GM23248 (cell line): Measurements from ENCODE around the gene DPP10. TPM values are rescaled to one million over a fixed set of nuclear protein-coding genes. Genes with fewer than 3 reads are reported as not detected.

Experiments
- DNase-seq: peaks from one replicate; pipeline ENCODE4 v3.0.0-alpha.2; 2015
- H2AFZ ChIP-seq: fragments of 200-600 bp; sonication (generic); 2 replicates; pipeline ENCODE4 v1.6.1; 2016; ENCODE audit warnings: antibody characterized with exemption
- H3F3A ChIP-seq: fragments of 200-600 bp; sonication (generic); 2 replicates; pipeline ENCODE4 v1.6.1; 2016; ENCODE audit warnings: mild to moderate bottlenecking, antibody characterized with exemption, mixed run types; ENCODE audit not compliant: insufficient read depth
- H3K27ac ChIP-seq: fragments of 200-600 bp; sonication (generic); 2 replicates; pipeline ENCODE4 v1.5.1; 2016; ENCODE audit warnings: mild to moderate bottlenecking
- H3K27me3 ChIP-seq: fragments of 200-600 bp; sonication (generic); replicated peaks from 2 replicates; pipeline ENCODE4 v1.6.1; 2016; ENCODE audit warnings: mild to moderate bottlenecking; ENCODE audit not compliant: insufficient read depth
- H3K36me3 ChIP-seq: fragments of 200-600 bp; sonication (generic); 2 replicates; pipeline ENCODE4 v1.6.1; 2016; ENCODE audit warnings: low read depth, mild to moderate bottlenecking
- H3K4me1 ChIP-seq: fragments of 200-600 bp; sonication (generic); 2 replicates; pipeline ENCODE4 v1.6.1; 2016; ENCODE audit warnings: mild to moderate bottlenecking; ENCODE audit not compliant: insufficient read depth
- H3K4me2 ChIP-seq: fragments of 200-600 bp; sonication (generic); one replicate; pipeline ENCODE4 v1.6.1; 2016; ENCODE audit warnings: mild to moderate bottlenecking; ENCODE audit not compliant: unreplicated experiment
- H3K4me3 ChIP-seq: fragments of 200-600 bp; sonication (generic); 2 replicates; pipeline ENCODE4 v1.5.1; 2016; ENCODE audit warnings: mild to moderate bottlenecking
- H3K79me2 ChIP-seq: fragments of 200-600 bp; sonication (generic); 2 replicates; pipeline ENCODE4 v1.6.1; 2016; ENCODE audit warnings: mild to moderate bottlenecking; ENCODE audit not compliant: insufficient read depth
- H3K9ac ChIP-seq: fragments of 200-600 bp; sonication (generic); 2 replicates; pipeline ENCODE4 v1.6.1; 2016; ENCODE audit warnings: mild to moderate bottlenecking
- H3K9me2 ChIP-seq: fragments of 200-600 bp; sonication (generic); 2 replicates; pipeline ENCODE4 v1.6.1; 2016; ENCODE audit warnings: mixed run types, mild to moderate bottlenecking, moderate library complexity; ENCODE audit not compliant: insufficient read depth
- H3K9me3 ChIP-seq: fragments of 200-600 bp; sonication (generic); one replicate; pipeline ENCODE4 v1.6.1; 2017; ENCODE audit warnings: low read depth
- H4K20me1 ChIP-seq: fragments of 200-600 bp; sonication (generic); 2 replicates; pipeline ENCODE4 v1.6.0; 2016; ENCODE audit not compliant: insufficient read depth
- EZH2 ChIP-seq: fragments of 200-600 bp; sonication (generic); IDR thresholded peaks from 2 replicates; pipeline ENCODE4 v1.6.1; 2018; ENCODE audit warnings: antibody characterized with exemption, mild to moderate bottlenecking; ENCODE audit not compliant: insufficient read depth, poor library complexity, severe bottlenecking
- EZH2phosphoT487 ChIP-seq: fragments of 200-600 bp; sonication (generic); IDR thresholded peaks from 2 replicates; pipeline ENCODE4 v1.6.1; 2018; ENCODE audit warnings: antibody characterized with exemption, moderate library complexity, mild to moderate bottlenecking, low read depth; ENCODE audit not compliant: insufficient read depth
- WGBS, 2 experiments: methylation state at CpG; one replicate each; pipeline ENCODE4 v1.1.6; 2015 to 2017; ENCODE audit warnings: low lambda C conversion rate in 2 of 2, low coverage in 1 of 2; ENCODE audit errors: missing lambda C conversion rate in 2 of 2; 5-methylcytosine and 5-hydroxymethylcytosine counted together
- in situ Hi-C: fragments of 300-500 bp; cut with MboI; formaldehyde crosslinking; loops from 2 replicates; pipeline ENCODE4 v1.15.0; 2020
- polyA plus RNA-seq: library from polyadenylated mRNA; unstranded; fragments of >200 nt; fragmentation: Nextera tagmentation; extraction: Ambion mirVana; gene quantifications from 2 replicates; pipeline ENCODE4 v1.2.1, GENCODE V29; 2016
- total RNA-seq: library from RNA; depleted of rRNA; stranded (reverse); fragments of >200 nt; shearing (Covaris generic); gene quantifications from 2 replicates; pipeline ENCODE4 v1.2.3, GENCODE V29; 2014

Gene DPP10
- total and polyA plus RNA-seq, 2 experiments from 2014 or later: not detected

DNA sequence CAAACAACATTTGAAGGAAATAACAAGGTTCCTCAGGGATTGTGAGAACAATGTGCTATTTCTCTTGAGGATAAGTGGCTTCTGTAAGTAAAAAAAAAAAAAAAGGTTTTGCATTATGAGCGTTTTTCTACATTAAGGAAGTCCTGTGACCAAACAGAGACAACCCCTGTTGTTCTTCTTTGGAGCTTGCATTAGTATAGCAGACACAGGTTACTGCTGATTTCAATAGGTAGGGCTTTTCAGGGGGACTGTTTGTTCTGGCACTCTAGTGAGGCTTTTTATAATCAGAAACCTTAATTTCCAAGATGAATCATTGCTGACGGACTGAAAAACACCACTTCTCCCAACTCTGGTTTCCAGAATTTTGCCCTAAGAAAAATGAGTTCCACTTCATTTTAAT is 8.2 kb downstream of the DPP10 start:
- in situ Hi-C loops: no loop called here
- TF ChIP-seq EZH2phosphoT487 (no peak), EZH2 (no peak)

DNA sequence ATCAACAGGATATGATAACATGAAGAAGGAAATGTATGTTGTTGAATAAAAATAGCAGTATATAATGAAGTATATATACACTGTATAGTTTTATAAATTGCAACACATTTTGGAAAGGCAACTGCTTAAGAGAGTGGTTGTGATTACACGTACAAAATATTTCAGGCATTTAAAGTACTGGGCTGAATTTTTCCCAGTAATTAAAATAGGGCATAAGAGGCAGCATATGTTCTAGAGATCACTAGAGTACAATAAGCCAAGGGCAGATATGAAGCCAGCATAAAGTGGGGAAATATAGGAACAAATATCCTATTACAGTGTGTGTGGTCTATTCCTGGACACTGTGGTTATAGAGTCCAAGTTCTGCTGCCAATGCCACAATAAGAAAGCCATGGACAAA is 14.1 kb downstream of the DPP10 start:
- no peak for DNase-seq
- Histone ChIP-seq H3K4me3 (no peak overlapping the region), H2AFZ (no peak overlapping the region), H3K9me2 (no peaks in the 10 kb centered on the region), H3K4me2 (no peak overlapping the region), H3K36me3 (no peaks in the 10 kb centered on the region), H3K27ac (no peak overlapping the region), H4K20me1 (no peaks in the 10 kb centered on the region), H3K27me3 (no peaks in the 10 kb centered on the region), H3K4me1 (no peaks in the 10 kb centered on the region), H3K9me3 (no peaks in the 10 kb centered on the region), H3K79me2 (no peaks in the 10 kb centered on the region), H3F3A (no peaks in the 10 kb centered on the region), H3K9ac (no peak overlapping the region)
- TF ChIP-seq EZH2 (no peak), EZH2phosphoT487 (no peak)
- WGBS, 2 experiments: 0 to 5% methylated on average over 1 of the region's 1 CpG
- in situ Hi-C loops: no loop called here

More for the DNA sequence above, 8.2 kb downstream of the DPP10 start:
- Histone ChIP-seq H3K4me2 (no peak overlapping the region), H3K36me3 (no peaks in the 10 kb centered on the region), H3K9me2 (no peaks in the 10 kb centered on the region), H3K9me3 (no peaks in the 10 kb centered on the region), H3K27me3 (no peaks in the 10 kb centered on the region), H3K4me3 (no peak overlapping the region), H3K4me1 (no peaks in the 10 kb centered on the region), H3K79me2 (no peaks in the 10 kb centered on the region), H3K9ac (no peak overlapping the region), H3K27ac (no peak overlapping the region), H3F3A (no peaks in the 10 kb centered on the region), H2AFZ (no peak overlapping the region), H4K20me1 (no peaks in the 10 kb centered on the region)
- DNase-seq: no peak
- whole genome bisulfite sequencing, 2 experiments: 6 to 15% methylated on average over 2 of the region's 2 CpGs

- no peak overlapping the region for H2AFZ ChIP-seq
- H3K4me1 ChIP-seq: no peaks in the 10 kb centered on the region
- TF ChIP-seq EZH2phosphoT487 (no peak), EZH2 (no peak)
- no peak for DNase-seq
- H3K4me3 ChIP-seq: no peak overlapping the region
- no peaks in the 10 kb centered on the region for H3K36me3 ChIP-seq
- no peak overlapping the region for H3K9ac ChIP-seq
- 40 to 44% methylated on average over 2 of the region's 2 CpGs for WGBS, 2 experiments
- no peaks in the 10 kb centered on the region for H3K27me3 ChIP-seq
- no peaks in the 10 kb centered on the region for H3K9me2 ChIP-seq
- H3K79me2 ChIP-seq: no peaks in the 10 kb centered on the region
- no peaks in the 10 kb centered on the region for H4K20me1 ChIP-seq
- in situ Hi-C loops: no loop called here
- no peaks in the 10 kb centered on the region for H3F3A ChIP-seq
- no peak overlapping the region for H3K27ac ChIP-seq
- no peaks in the 10 kb centered on the region for H3K9me3 ChIP-seq
- H3K4me2 ChIP-seq: no peak overlapping the region
Measured at GRCh38 chr2:114457956-114458355, 15.5 kb downstream of the DPP10 start.

- Histone ChIP-seq H4K20me1 (no peaks in the 10 kb centered on the region), H3K9me3 (no peaks in the 10 kb centered on the region), H3K4me2 (no peak overlapping the region), H2AFZ (no peak overlapping the region), H3K27me3 (no peaks in the 10 kb centered on the region), H3K79me2 (no peaks in the 10 kb centered on the region), H3F3A (no peaks in the 10 kb centered on the region), H3K36me3 (no peaks in the 10 kb centered on the region), H3K4me1 (no peaks in the 10 kb centered on the region), H3K4me3 (no peak overlapping the region), H3K9me2 (no peaks in the 10 kb centered on the region), H3K27ac (no peak overlapping the region), H3K9ac (no peak overlapping the region)
- TF ChIP-seq EZH2phosphoT487 (no peak), EZH2 (no peak)
- in situ Hi-C loops: no loop called here
- 41 to 42% methylated on average over 3 of the region's 3 CpGs for WGBS, 2 experiments
- no peak for DNase-seq
Measured at GRCh38 chr2:114461116-114461515, 18.7 kb downstream of the DPP10 start.

GRCh38 chr2:114464961-114465706 is 22.7 kb downstream of the DPP10 start:
- H3K9me2 ChIP-seq: no peaks in the 10 kb centered on the region

More at GRCh38 chr2:114464961-114465706, 22.7 kb downstream of the DPP10 start:
- Histone ChIP-seq H3K4me3 (no peak overlapping the region), H4K20me1 (no peaks in the 10 kb centered on the region), H3K4me2 (no peak overlapping the region), H3K27me3 (no peaks in the 10 kb centered on the region), H3K4me1 (no peaks in the 10 kb centered on the region), H3K36me3 (no peaks in the 10 kb centered on the region), H3F3A (no peaks in the 10 kb centered on the region), H2AFZ (no peak overlapping the region), H3K9ac (no peak overlapping the region), H3K79me2 (no peaks in the 10 kb centered on the region), H3K27ac (no peak overlapping the region), H3K9me3 (no peaks in the 10 kb centered on the region)
- 41% methylated on average over 10 of the region's 10 CpGs for WGBS, 2 experiments
- no peak for DNase-seq
- no peak for TF ChIP-seq EZH2
- no peak for TF ChIP-seq EZH2phosphoT487
- in situ Hi-C loops: no loop called here
